ENCODE data around the gene CSGALNACT2. TPM values are rescaled to one million over a fixed set of nuclear protein-coding genes. Genes with fewer than 3 reads are reported as not detected.

The CSGALNACT2 gene
- total RNA-seq, 2 experiments from 2014 or later = 25.6 to 27.1 TPM

DNA sequence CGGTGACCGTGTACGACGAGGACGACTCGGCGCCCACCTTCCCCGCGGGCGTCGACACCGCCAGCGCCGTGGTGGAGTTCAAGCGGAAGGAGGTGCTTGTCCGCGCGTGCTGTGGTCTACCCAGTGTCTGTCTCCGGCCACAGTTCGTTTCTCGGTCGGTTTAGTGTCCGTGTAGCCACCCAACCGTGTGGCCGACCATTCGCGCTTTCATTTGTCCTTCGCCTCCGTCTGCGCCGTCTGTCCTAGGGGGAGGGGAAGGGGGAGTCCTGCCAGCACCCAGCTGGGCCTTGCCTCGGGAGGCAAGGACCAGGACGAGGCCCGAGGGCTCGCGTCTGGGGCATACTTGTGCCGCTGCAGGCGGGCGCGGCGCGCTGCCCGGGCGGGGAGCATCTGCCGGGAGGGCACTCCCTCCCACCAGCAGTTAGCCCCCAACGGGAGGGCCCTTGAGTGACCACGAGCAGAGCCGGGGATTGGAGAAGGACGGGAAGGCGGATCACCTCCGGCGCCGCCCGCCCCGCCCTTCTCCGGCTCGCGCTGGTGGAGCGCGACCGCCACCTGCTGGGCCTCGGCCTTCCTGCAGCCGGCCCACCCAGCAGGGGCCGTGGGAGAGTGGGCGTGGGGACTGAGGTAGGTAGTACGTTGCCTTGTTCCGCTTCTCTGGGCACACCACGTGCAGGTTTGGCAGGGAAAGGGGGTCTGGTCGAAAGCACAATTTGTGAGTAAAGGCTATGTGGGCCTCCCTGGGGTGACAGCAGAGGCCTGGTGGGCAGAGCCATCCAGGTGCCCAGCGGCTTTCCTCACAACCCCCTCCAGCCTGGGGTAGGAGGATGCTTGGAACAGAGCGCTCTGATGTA, 32.9 kb upstream of the CSGALNACT2 start:
- intact Hi-C loops (cut with micrococcal nuclease) = loop anchor here (1.0 to 10.0 kb wide), 4 partner anchors 99 to 931 kb away; no protein-coding TSS in a partner anchor
- CTCF ChIA-PET = interaction anchor here (0.8 to 2.3 kb wide), 6 partner anchors 12 to 352 kb away, joined by 3 to 9 read pairs (median 4); no protein-coding TSS in a partner anchor
- peak overlapping the region; percentile 63 for H3K4me3 Mint-ChIP-seq
- H3K27ac Mint-ChIP-seq = no peak overlapping the region
- H3K36me3 Mint-ChIP-seq (ENCODE audit: low read depth) = no peaks in the 10 kb centered on the region
- H3K4me1 Mint-ChIP-seq (ENCODE audit: low read depth) = peaks cover 4% of the 10 kb centered on the region
- H3K27me3 Mint-ChIP-seq (ENCODE audit: low read depth) = peaks cover 13% of the 10 kb centered on the region
- H3K9me3 Mint-ChIP-seq = no peaks in the 10 kb centered on the region
- peak; percentile 74 for DNase-seq

DNA sequence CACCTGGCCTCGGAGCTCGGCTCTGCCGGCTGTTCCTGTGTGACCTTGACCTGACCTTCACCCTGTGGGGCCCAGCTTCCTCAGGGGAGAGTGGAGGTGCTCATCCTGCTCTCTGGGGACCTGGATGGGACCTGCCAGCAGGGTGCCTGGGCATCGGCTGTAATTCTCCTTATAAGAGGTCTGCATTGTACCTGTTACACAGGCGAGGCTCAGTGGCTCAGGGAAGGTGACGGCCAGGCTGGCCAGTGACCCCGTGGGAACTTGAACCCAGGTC, 32.4 kb upstream of the CSGALNACT2 start:
- CTCF ChIA-PET = interaction anchor here (1.2 to 2.3 kb wide), 3 partner anchors 12 to 240 kb away, joined by 3 to 9 read pairs (median 5); no protein-coding TSS in a partner anchor
- no peak overlapping the region for H3K27ac Mint-ChIP-seq
- peaks cover 4% of the 10 kb centered on the region for H3K4me1 Mint-ChIP-seq (ENCODE audit: low read depth)
- no peak for DNase-seq
- no peaks in the 10 kb centered on the region for H3K36me3 Mint-ChIP-seq (ENCODE audit: low read depth)
- intact Hi-C loops (cut with micrococcal nuclease) = loop anchor here (1.0 to 10.0 kb wide), 4 partner anchors 98 to 931 kb away; no protein-coding TSS in a partner anchor
- no peaks in the 10 kb centered on the region for H3K9me3 Mint-ChIP-seq
- peaks cover 13% of the 10 kb centered on the region for H3K27me3 Mint-ChIP-seq (ENCODE audit: low read depth)
- H3K4me3 Mint-ChIP-seq = no peak overlapping the region

DNA sequence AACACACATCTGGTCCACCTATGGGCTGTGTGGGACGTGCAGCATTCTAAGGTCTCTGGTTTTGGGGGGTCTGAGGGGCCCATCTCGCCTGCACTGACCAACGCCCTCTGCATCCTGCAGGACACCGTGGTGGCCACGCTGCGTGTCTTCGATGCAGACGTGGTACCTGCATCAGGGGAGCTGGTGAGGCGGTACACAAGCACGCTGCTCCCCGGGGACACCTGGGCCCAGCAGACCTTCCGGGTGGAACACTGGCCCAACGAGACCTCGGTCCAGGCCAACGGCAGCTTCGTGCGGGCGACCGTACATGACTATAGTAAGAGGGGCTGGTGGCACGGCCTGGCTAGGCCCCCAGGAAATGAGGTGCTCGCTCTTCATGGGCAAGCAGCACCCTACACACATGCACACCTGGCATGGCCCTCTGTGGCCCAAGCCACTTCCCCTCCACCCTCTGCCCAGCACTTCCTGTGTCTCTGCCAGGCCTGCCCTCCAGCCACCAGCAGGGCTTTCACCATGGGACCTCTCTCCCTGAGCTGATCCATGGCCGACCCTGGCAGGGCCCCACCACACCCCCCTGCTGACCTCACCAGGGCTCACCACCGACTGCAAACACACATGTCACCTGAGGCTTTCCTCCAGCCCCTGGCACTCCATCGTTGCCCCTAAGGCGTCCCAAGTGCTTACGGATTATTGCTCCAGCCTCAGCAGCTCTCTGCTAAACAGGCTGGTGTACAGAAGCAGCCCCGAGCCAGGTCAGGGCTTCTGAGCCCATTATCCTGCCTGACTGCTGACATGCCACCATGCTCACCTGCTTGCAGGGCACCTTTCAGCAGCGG, 31.8 kb upstream of the CSGALNACT2 start:
- no peak overlapping the region for H3K27ac Mint-ChIP-seq
- H3K27me3 Mint-ChIP-seq (ENCODE audit: low read depth) = peaks cover 13% of the 10 kb centered on the region
- CTCF ChIA-PET = interaction anchor here (0.7 to 2.3 kb wide), 3 partner anchors 15 to 240 kb away, joined by 3 to 9 read pairs (median 5); no protein-coding TSS in a partner anchor
- no peak overlapping the region for H3K4me3 Mint-ChIP-seq
- no peak for DNase-seq
- peaks cover 4% of the 10 kb centered on the region for H3K4me1 Mint-ChIP-seq (ENCODE audit: low read depth)
- H3K36me3 Mint-ChIP-seq (ENCODE audit: low read depth) = no peaks in the 10 kb centered on the region
- H3K9me3 Mint-ChIP-seq = no peaks in the 10 kb centered on the region
- intact Hi-C loops (cut with micrococcal nuclease) = loop anchor here (10.0 kb wide), 1 partner anchor 932 kb away; no protein-coding TSS in a partner anchor

DNA sequence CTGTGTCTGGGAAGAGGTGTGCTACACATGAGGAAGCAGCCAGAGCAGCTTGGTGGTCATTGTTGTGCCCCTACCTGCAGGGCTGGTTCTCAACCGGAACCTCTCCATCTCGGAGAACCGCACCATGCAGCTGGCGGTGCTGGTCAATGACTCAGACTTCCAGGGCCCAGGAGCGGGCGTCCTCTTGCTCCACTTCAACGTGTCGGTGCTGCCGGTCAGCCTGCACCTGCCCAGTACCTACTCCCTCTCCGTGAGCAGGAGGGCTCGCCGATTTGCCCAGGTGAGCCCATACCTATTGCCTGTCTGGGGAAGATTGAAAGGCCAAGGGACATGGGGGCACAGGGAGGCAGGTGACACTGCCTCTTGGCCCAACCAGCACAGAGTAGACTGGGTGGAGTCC, 29.3 kb upstream of the CSGALNACT2 start:
- Mint-ChIP-seq H3K27ac (no peak overlapping the region), H3K4me3 (no peak overlapping the region), H3K4me1 (ENCODE audit: low read depth) (peaks cover 4% of the 10 kb centered on the region), H3K36me3 (ENCODE audit: low read depth) (no peaks in the 10 kb centered on the region), H3K9me3 (no peaks in the 10 kb centered on the region), H3K27me3 (ENCODE audit: low read depth) (peaks cover 3% of the 10 kb centered on the region)
- CTCF ChIA-PET = no interaction called here
- intact Hi-C loops (cut with micrococcal nuclease) = loop anchor here (10.0 kb wide), 1 partner anchor 934 kb away; no protein-coding TSS in a partner anchor
- DNase-seq = no peak

DNA sequence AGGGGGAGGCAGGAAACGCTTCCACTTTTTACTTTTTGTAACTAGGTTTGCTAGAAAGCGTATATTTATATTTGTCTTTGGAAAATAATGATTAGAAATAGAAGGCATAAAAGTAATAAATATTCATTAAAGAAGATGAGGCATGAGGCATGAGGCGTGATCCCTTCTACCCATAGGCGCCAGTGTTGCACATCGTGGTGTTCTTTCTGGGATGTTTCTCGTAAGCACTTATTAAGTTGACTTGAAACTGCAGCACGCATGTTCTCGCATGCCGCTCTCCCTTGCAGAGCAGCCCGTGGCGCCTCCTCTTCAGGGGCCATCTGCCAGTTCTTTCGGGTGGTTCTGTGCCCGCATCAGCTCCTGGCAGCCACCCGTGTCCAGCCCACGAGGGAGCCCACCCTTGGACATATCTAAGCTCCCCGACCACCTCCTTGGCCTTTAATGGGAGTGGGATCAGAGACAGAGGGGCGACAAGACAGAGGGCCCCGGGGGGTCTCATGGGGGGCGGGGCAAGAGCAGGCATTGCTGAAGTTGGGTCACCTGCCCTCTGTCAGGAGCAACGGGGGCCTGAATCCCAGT, 28.5 kb upstream of the CSGALNACT2 start:
- no peaks in the 10 kb centered on the region for H3K36me3 Mint-ChIP-seq (ENCODE audit: low read depth)
- H3K4me3 Mint-ChIP-seq = no peak overlapping the region
- H3K9me3 Mint-ChIP-seq = no peaks in the 10 kb centered on the region
- CTCF ChIA-PET = no interaction called here
- peaks cover 4% of the 10 kb centered on the region for H3K4me1 Mint-ChIP-seq (ENCODE audit: low read depth)
- H3K27ac Mint-ChIP-seq = no peak overlapping the region
- peaks cover 2% of the 10 kb centered on the region for H3K27me3 Mint-ChIP-seq (ENCODE audit: low read depth)
- intact Hi-C loops (cut with micrococcal nuclease) = loop anchor here (10.0 kb wide), 1 partner anchor 935 kb away; no protein-coding TSS in a partner anchor
- DNase-seq = no peak

DNA sequence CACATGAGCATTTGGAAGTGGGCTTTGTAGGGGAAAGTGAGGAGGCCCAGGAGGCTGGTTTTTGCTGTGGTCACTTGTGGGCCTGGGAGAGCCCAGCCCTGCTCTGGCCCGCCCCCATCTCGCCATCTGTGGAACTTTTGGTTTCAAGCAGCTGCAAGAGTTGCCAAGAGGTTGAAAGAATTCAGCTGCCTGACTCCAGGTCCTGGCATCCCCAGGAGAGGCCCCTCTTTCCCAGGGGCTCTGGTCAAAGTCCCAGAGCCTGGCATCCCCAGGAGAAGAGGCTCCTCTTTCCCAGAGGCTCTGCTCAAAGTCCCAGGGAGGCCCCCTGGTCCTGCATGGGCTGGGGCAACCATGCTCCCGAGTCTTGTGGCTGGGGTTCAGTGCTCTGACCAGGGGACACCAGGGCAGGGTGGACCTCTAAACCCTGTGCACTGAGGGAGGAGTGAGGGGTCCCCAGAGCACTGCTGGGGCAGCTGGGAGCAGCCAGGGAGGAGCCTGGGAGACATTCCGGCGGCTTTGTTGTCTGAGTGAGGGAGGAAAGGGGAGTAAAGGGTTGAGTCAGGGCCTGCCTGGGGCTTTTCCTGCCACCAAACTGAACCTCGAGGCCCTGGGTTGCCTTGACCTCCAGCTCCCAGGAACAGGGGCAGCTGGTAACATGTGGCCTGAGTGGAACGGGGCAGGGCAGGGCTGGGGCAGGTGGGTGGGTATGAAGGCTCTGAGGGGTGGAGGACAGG, 27.7 kb upstream of the CSGALNACT2 start:
- Mint-ChIP-seq H3K27ac (no peak overlapping the region), H3K27me3 (ENCODE audit: low read depth) (no peaks in the 10 kb centered on the region), H3K9me3 (no peaks in the 10 kb centered on the region), H3K4me1 (ENCODE audit: low read depth) (no peaks in the 10 kb centered on the region), H3K4me3 (no peak overlapping the region), H3K36me3 (ENCODE audit: low read depth) (no peaks in the 10 kb centered on the region)
- CTCF ChIA-PET = no interaction called here
- intact Hi-C loops (cut with micrococcal nuclease) = no loop called here
- no peak for DNase-seq

DNA sequence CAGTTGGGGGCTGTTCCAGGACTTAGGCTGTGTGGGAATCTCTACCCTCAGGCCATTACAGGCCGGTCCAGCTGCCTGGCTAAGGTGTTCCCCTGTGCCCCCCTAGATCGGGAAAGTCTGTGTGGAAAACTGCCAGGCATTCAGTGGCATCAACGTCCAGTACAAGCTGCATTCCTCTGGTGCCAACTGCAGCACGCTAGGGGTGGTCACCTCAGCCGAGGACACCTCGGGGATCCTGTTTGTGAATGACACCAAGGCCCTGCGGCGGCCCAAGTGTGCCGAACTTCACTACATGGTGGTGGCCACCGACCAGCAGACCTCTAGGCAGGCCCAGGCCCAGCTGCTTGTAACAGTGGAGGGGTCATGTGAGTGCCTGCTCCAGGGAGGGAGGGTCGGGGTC, 27.1 kb upstream of the CSGALNACT2 start:
- Mint-ChIP-seq H3K27ac (no peak overlapping the region), H3K36me3 (ENCODE audit: low read depth) (no peaks in the 10 kb centered on the region), H3K4me1 (ENCODE audit: low read depth) (no peaks in the 10 kb centered on the region), H3K4me3 (no peak overlapping the region), H3K9me3 (no peaks in the 10 kb centered on the region), H3K27me3 (ENCODE audit: low read depth) (no peaks in the 10 kb centered on the region)
- CTCF ChIA-PET = no interaction called here
- no peak for DNase-seq
- intact Hi-C loops (cut with micrococcal nuclease) = no loop called here

DNA sequence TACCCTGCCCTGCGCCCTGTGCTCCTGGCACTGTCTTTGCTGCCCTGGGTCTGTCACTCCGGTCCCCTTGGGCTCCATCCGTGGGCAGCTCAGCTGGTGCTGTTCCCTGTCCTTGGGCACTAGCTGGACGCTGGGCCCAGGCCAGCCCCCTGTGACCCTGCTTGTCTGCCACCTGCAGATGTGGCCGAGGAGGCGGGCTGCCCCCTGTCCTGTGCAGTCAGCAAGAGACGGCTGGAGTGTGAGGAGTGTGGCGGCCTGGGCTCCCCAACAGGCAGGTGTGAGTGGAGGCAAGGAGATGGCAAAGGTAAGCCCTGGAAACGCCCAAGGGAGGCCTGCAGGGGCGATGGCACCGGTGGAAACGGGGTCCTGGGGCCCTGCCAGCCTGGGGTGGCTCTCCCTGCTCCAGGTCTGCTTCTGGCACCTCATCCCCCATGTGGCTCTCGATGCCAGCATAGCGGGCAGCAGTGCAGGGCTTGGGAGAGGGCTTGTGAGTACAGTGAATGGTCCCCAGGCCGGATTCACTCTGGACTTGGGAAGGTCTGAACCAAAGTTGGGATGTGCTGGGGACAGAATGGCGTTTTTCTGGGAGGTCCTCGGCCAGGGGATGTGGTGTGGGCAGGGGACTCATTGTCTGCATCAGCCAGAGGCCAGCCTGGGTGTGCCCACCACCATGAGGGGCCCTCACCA, 26.2 kb upstream of the CSGALNACT2 start:
- Mint-ChIP-seq H3K4me3 (no peak overlapping the region), H3K36me3 (ENCODE audit: low read depth) (no peaks in the 10 kb centered on the region), H3K4me1 (ENCODE audit: low read depth) (no peaks in the 10 kb centered on the region), H3K9me3 (no peaks in the 10 kb centered on the region), H3K27me3 (ENCODE audit: low read depth) (no peaks in the 10 kb centered on the region), H3K27ac (no peak overlapping the region)
- intact Hi-C loops (cut with micrococcal nuclease) = no loop called here
- CTCF ChIA-PET = interaction anchor here (0.6 kb wide), 1 partner anchor 120 kb away, joined by 3 read pairs; no protein-coding TSS in a partner anchor
- DNase-seq = no peak

DNA sequence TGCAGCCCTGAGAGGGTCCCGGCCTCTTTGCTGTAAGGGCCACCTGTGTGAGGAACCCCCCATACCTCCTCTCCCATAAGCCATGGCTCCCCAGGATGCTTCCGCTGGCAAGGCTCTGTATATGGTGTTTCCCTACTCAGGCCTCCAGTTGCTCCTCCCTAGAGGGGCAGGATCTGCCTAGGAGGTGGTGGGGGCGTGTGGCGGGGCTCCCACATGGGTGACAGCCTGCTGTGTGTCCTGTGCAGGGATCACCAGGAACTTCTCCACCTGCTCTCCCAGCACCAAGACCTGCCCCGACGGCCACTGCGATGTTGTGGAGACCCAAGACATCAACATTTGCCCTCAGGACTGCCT, 25.7 kb upstream of the CSGALNACT2 start:
- DNase-seq = no peak
- H3K27ac Mint-ChIP-seq = no peak overlapping the region
- no peaks in the 10 kb centered on the region for H3K9me3 Mint-ChIP-seq
- intact Hi-C loops (cut with micrococcal nuclease) = no loop called here
- no peaks in the 10 kb centered on the region for H3K27me3 Mint-ChIP-seq (ENCODE audit: low read depth)
- no peaks in the 10 kb centered on the region for H3K4me1 Mint-ChIP-seq (ENCODE audit: low read depth)
- CTCF ChIA-PET = no interaction called here
- no peak overlapping the region for H3K4me3 Mint-ChIP-seq
- no peaks in the 10 kb centered on the region for H3K36me3 Mint-ChIP-seq (ENCODE audit: low read depth)

DNA sequence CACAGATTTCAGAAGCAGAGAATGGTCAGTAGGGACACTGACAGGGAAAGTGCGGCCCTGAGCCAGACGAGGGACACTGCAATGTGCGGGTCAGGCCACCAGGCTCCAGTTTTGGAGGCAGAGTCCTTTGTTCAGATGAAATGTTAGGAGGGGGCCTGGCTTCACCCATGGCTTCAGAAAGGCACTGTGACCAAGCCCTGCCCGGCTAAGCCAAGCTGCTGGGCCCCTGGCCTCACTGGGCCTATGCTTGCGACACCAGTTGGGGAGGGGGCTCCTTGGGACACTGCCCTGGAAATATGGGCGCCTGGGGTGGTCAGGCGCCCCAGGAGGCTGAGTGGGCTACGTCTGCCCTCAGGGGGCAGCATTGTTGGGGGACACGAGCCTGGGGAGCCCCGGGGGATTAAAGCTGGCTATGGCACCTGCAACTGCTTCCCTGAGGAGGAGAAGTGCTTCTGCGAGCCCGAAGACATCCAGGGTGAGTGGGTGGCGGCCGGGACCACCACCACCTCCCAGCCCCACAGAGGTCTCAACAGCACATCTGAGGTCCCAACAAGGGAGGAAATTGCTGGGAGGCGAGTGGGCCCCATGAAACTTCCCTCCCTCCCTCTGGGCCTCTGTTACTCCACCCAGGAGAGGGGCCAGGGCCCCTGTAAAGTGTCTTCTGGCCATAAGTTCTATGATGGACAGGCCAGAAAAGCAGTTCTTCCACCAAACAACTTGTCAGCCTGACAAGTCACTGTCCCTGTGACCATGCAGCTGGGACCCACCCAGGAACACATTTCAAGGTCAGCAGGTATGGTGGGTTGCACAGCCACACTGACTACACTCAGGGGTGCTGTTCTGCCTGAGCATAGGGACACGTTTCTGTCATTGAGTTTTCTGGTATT, 24.8 kb upstream of the CSGALNACT2 start:
- intact Hi-C loops (cut with micrococcal nuclease) = no loop called here
- CTCF ChIA-PET = no interaction called here
- Mint-ChIP-seq H3K36me3 (ENCODE audit: low read depth) (no peaks in the 10 kb centered on the region), H3K9me3 (no peaks in the 10 kb centered on the region), H3K27me3 (ENCODE audit: low read depth) (no peaks in the 10 kb centered on the region), H3K4me1 (ENCODE audit: low read depth) (no peaks in the 10 kb centered on the region), H3K27ac (no peak overlapping the region), H3K4me3 (no peak overlapping the region)
- no peak for DNase-seq

Measured in activated naive CD4-positive, alpha-beta T cell treated with anti-CD3 and anti-CD28 coated beads for 36 hours (primary cell).